Measurements from ENCODE around the gene RGS4. TPM values are rescaled to one million over a fixed set of nuclear protein-coding genes. Genes with fewer than 3 reads are reported as not detected.
"Not testable (repeated sequence)": the region's sequence is repeated elsewhere in the genome, so short reads cannot be mapped to it uniquely, and the experiment has no call there.

RGS4 gene
- total RNA-seq, 4 donors from 2014 or later: 0.26 to 37.7 (median 1.3) TPM; not detected in 1

GRCh38 chr1:163082971-163083370, 13.8 kb downstream of the RGS4 start:
- TF ChIP-seq, protein P1, sequence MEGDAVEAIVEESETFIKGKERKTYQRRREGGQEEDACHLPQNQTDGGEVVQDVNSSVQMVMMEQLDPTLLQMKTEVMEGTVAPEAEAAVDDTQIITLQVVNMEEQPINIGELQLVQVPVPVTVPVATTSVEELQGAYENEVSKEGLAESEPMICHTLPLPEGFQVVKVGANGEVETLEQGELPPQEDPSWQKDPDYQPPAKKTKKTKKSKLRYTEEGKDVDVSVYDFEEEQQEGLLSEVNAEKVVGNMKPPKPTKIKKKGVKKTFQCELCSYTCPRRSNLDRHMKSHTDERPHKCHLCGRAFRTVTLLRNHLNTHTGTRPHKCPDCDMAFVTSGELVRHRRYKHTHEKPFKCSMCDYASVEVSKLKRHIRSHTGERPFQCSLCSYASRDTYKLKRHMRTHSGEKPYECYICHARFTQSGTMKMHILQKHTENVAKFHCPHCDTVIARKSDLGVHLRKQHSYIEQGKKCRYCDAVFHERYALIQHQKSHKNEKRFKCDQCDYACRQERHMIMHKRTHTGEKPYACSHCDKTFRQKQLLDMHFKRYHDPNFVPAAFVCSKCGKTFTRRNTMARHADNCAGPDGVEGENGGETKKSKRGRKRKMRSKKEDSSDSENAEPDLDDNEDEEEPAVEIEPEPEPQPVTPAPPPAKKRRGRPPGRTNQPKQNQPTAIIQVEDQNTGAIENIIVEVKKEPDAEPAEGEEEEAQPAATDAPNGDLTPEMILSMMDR (IDR thresholded peaks at IDR 0.05): no peak
- TF ChIP-seq POLR2A (IDR thresholded peaks at IDR 0.05): no peak
- no peaks in the 10 kb centered on the region for H3K9me3 ChIP-seq
- intact Hi-C loops (cut with DNase I; ENCODE audit: low total_unique reads): no loop called here
- H3K4me3 ChIP-seq: no peak overlapping the region
- H3K36me3 ChIP-seq: no peaks in the 10 kb centered on the region
- DNase-seq: peak in 1 of 2 donors; percentile 19
- H3K27me3 ChIP-seq: no peaks in the 10 kb centered on the region
- H3K4me1 ChIP-seq: no peaks in the 10 kb centered on the region
- no peak overlapping the region for H3K27ac ChIP-seq

GRCh38 chr1:163083690-163084089, 14.5 kb downstream of the RGS4 start:
- H3K4me3 ChIP-seq: no peak overlapping the region
- H3K27me3 ChIP-seq: no peaks in the 10 kb centered on the region
- H3K9me3 ChIP-seq: no peaks in the 10 kb centered on the region
- no peaks in the 10 kb centered on the region for H3K4me1 ChIP-seq
- no peak overlapping the region for H3K27ac ChIP-seq
- no peaks in the 10 kb centered on the region for H3K36me3 ChIP-seq
- no peak for DNase-seq
- TF ChIP-seq POLR2A (IDR thresholded peaks at IDR 0.05): no peak
- TF ChIP-seq, protein P1 (IDR thresholded peaks at IDR 0.05): no peak
- intact Hi-C loops (cut with DNase I; ENCODE audit: low total_unique reads): no loop called here

- intact Hi-C loops (cut with DNase I; ENCODE audit: low total_unique reads): no loop called here
- Histone ChIP-seq H3K36me3 (no peaks in the 10 kb centered on the region), H3K27ac (no peak overlapping the region), H3K4me3 (no peak overlapping the region), H3K27me3 (no peaks in the 10 kb centered on the region), H3K9me3 (no peaks in the 10 kb centered on the region), H3K4me1 (no peaks in the 10 kb centered on the region)
- no peak for DNase-seq
- TF ChIP-seq POLR2A (IDR thresholded peaks at IDR 0.05): no peak
- TF ChIP-seq, protein P1 (IDR thresholded peaks at IDR 0.05): no peak
Observed at GRCh38 chr1:163084330-163084729, 15.2 kb downstream of the RGS4 start.

- H3K27me3 ChIP-seq: no peaks in the 10 kb centered on the region
- intact Hi-C loops (cut with DNase I; ENCODE audit: low total_unique reads): no loop called here
- no peaks in the 10 kb centered on the region for H3K9me3 ChIP-seq
- no peaks in the 10 kb centered on the region for H3K36me3 ChIP-seq
- no peaks in the 10 kb centered on the region for H3K4me1 ChIP-seq
- TF ChIP-seq, protein P1 (IDR thresholded peaks at IDR 0.05): no peak
- TF ChIP-seq POLR2A (IDR thresholded peaks at IDR 0.05): no peak
- no peak overlapping the region for H3K4me3 ChIP-seq
- DNase-seq: no peak
- no peak overlapping the region for H3K27ac ChIP-seq
Observed at GRCh38 chr1:163085041-163085903, 16.1 kb downstream of the RGS4 start.

DNA sequence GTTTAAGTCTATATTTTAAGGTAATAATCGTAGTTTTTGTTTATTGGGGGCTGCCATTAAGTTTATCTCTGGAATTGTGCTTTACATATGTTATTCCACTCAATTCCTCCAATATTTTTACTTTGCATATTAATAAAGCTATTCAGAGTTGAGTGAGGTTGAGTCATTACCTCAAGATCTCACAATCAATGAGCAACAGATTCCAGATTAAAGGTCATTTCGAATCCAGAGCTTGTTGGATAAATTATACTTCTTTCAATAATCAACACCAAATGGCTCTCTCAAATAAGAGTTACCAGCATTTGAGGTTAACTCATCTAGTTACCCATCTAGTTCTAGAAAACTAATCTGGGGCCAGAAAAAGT, 16.7 kb downstream of the RGS4 start:
- H3K36me3 ChIP-seq: no peaks in the 10 kb centered on the region
- no peak overlapping the region for H3K27ac ChIP-seq
- no peak overlapping the region for H3K4me3 ChIP-seq
- no peaks in the 10 kb centered on the region for H3K4me1 ChIP-seq
- H3K27me3 ChIP-seq: no peaks in the 10 kb centered on the region
- no peak for DNase-seq
- TF ChIP-seq POLR2A (IDR thresholded peaks at IDR 0.05): no peak
- TF ChIP-seq, protein P1 (IDR thresholded peaks at IDR 0.05): no peak
- no peaks in the 10 kb centered on the region for H3K9me3 ChIP-seq
- intact Hi-C loops (cut with DNase I; ENCODE audit: low total_unique reads): no loop called here

GRCh38 chr1:163089117-163089516, 20.0 kb downstream of the RGS4 start:
- H3K4me3 ChIP-seq; H3K27me3 ChIP-seq; H3K36me3 ChIP-seq; H3K9me3 ChIP-seq; intact Hi-C loops (cut with DNase I; ENCODE audit: low total_unique reads); H3K4me1 ChIP-seq; H3K27ac ChIP-seq; DNase-seq: not testable (repeated sequence)
